ENCODE results near the gene DHH. TPM values are rescaled to one million over a fixed set of nuclear protein-coding genes. Genes with fewer than 3 reads are reported as not detected.
A peak's percentile ranks its signal among the peaks of the same experiment; 100 is the strongest.

Gene DHH
- polyA plus RNA-seq, 3 donors = not detected

- peaks cover 0 to 2% (median 0%) of the 10 kb centered on the region in 7 donors for H3K9me3 Mint-ChIP-seq
- no peak for DNase-seq
- intact Hi-C loops (cut with micrococcal nuclease) = loop anchor here (5.0 to 10.0 kb wide), 5 partner anchors 50 to 103 kb away; partner anchors contain the start of gene TUBA1A (in 1 of the 2)
Observed at GRCh38 chr12:49131894-49132461, 37.4 kb upstream of the DHH start.

More at GRCh38 chr12:49131894-49132461, 37.4 kb upstream of the DHH start:
- Histone ChIP-seq H2AFZ (ENCODE audit: insufficient read depth, low read depth, low read length, poor library complexity, severe bottlenecking) (peak overlapping the region; percentile 64), H3K79me2 (ENCODE audit: insufficient read depth, low read length) (peaks cover 42% of the 10 kb centered on the region), H3K4me2 (replicated peaks; ENCODE audit: extremely low read depth, low read length, poor library complexity, severe bottlenecking) (peak overlapping the region; percentile 97), H3K9ac (ENCODE audit: insufficient read depth, low read length, poor library complexity, severe bottlenecking) (peak overlapping the region; percentile 93), H3K27ac (ENCODE audit: low read depth in 1 of 2, low read length in 2 of 2) (peak overlapping the region in 1 of 2 donors; percentile 94), H3K9me3 (replicated peaks in 1 of 2; ENCODE audit: control insufficient read depth in 1 of 2, insufficient read depth in 1 of 2, low read length in 2 of 2) (no peaks in the 10 kb centered on the region), H3K4me3 (replicated peaks in 1 of 3; ENCODE audit: low read depth in 2 of 3, low read length in 3 of 3) (peak overlapping the region; percentile 44 to 98 (median 84)), H3K4me1 (ENCODE audit: control insufficient read depth in 1 of 2, insufficient read depth in 2 of 2, low read length in 2 of 2) (peaks cover 27 to 43% of the 10 kb centered on the region in 2 donors), H3K27me3 (ENCODE audit: control insufficient read depth in 2 of 2, insufficient read depth in 2 of 2, low read length in 2 of 2) (no peaks in the 10 kb centered on the region), H4K20me1 (ENCODE audit: insufficient read depth, low read length) (peaks cover 33% of the 10 kb centered on the region), H3K36me3 (replicated peaks in 1 of 2; ENCODE audit: control insufficient read depth in 1 of 2, insufficient read depth in 2 of 2, low read length in 2 of 2) (peaks cover 22 to 27% of the 10 kb centered on the region in 2 donors)
- H3K4me1 Mint-ChIP-seq = peaks cover 37% of the 10 kb centered on the region
- peak overlapping the region; percentile 32 to 94 (median 83) for H3K27ac Mint-ChIP-seq
- peaks cover 30 to 41% of the 10 kb centered on the region in 2 donors for H3K36me3 Mint-ChIP-seq
- WGBS (ENCODE audit: insufficient coverage) = 0% methylated on average over 5 of the region's 9 CpGs
- H3K4me3 Mint-ChIP-seq = peak overlapping the region; percentile 80 to 92
- H3K27me3 Mint-ChIP-seq (ENCODE audit: low read depth in 3 of 3) = no peaks in the 10 kb centered on the region
- no peak for TF ChIP-seq CTCF (IDR thresholded peaks at IDR 0.05)
